ENCODE measurements around the gene ORAI2.
A peak's percentile ranks its signal among the peaks of the same experiment; 100 is the strongest.

Gene ORAI2

GRCh38 chr7:102425639-102426267, 7.6 kb upstream of the ORAI2 start:
- peak overlapping the region; percentile 35; the same call in 1 of the 2 replicates for H3K4me3 ChIP-seq (ENCODE audit: low read length)
- no peak for TF ChIP-seq ZNF274 (IDR thresholded peaks at IDR 0.05; ENCODE audit: low read depth, low read length)

GRCh38 chr7:102426268-102427018, 6.9 kb upstream of the ORAI2 start:
- peak overlapping the region; percentile 29; the same call in 1 of the 2 replicates for H3K4me3 ChIP-seq (ENCODE audit: low read length)
- TF ChIP-seq ZNF274 (IDR thresholded peaks at IDR 0.05; ENCODE audit: low read depth, low read length): no peak

- peak overlapping the region; percentile 29; the same call in 1 of the 2 replicates for H3K4me3 ChIP-seq (ENCODE audit: low read length)
- TF ChIP-seq ZNF274 (IDR thresholded peaks at IDR 0.05; ENCODE audit: low read depth, low read length): no peak
Observed at GRCh38 chr7:102427019-102427405, 6.4 kb upstream of the ORAI2 start.

- no peak overlapping the region for H3K4me3 ChIP-seq (ENCODE audit: low read length)
Observed at GRCh38 chr7:102429141-102429899, 4.1 kb upstream of the ORAI2 start.

GRCh38 chr7:102431617-102432298, 1.6 kb upstream of the ORAI2 start:
- no peak for TF ChIP-seq ZNF274 (IDR thresholded peaks at IDR 0.05; ENCODE audit: low read depth, low read length)
- peak overlapping the region; percentile 3; the same call in 1 of the 2 replicates for H3K4me3 ChIP-seq (ENCODE audit: low read length)

More at GRCh38 chr7:102429141-102429899, 4.1 kb upstream of the ORAI2 start:
- no peak for TF ChIP-seq ZNF274 (IDR thresholded peaks at IDR 0.05; ENCODE audit: low read depth, low read length)

- TF ChIP-seq ZNF274 (IDR thresholded peaks at IDR 0.05; ENCODE audit: low read depth, low read length): no peak
- H3K4me3 ChIP-seq (ENCODE audit: low read length): peak overlapping the region; percentile 61; the same call in 1 of the 2 replicates
Observed at GRCh38 chr7:102432442-102433218, 745 bp upstream of the ORAI2 start.

- TF ChIP-seq ZNF274 (IDR thresholded peaks at IDR 0.05; ENCODE audit: low read depth, low read length): no peak
- H3K4me3 ChIP-seq (ENCODE audit: low read length): peak overlapping the region; percentile 66
Observed at GRCh38 chr7:102434039-102434486, 688 bp downstream of the ORAI2 start.

GRCh38 chr7:102436118-102436517, 2.7 kb downstream of the ORAI2 start:
- H3K4me3 ChIP-seq (ENCODE audit: low read length): no peak overlapping the region; the same call in 1 of the 2 replicates
- no peak for TF ChIP-seq ZNF274 (IDR thresholded peaks at IDR 0.05; ENCODE audit: low read depth, low read length)

- TF ChIP-seq ZNF274 (IDR thresholded peaks at IDR 0.05; ENCODE audit: low read depth, low read length): no peak
- H3K4me3 ChIP-seq (ENCODE audit: low read length): no peak overlapping the region
Observed at GRCh38 chr7:102439963-102440795, 6.8 kb downstream of the ORAI2 start.

- no peak for TF ChIP-seq ZNF274 (IDR thresholded peaks at IDR 0.05; ENCODE audit: low read depth, low read length)
- no peak overlapping the region; the same call in 1 of the 2 replicates for H3K4me3 ChIP-seq (ENCODE audit: low read length)
Observed at GRCh38 chr7:102444961-102445673, 11.7 kb downstream of the ORAI2 start.

- TF ChIP-seq ZNF274 (IDR thresholded peaks at IDR 0.05; ENCODE audit: low read depth, low read length): no peak
- no peak overlapping the region for H3K4me3 ChIP-seq (ENCODE audit: low read length)
Observed at GRCh38 chr7:102445674-102446071, 12.3 kb downstream of the ORAI2 start.

All from GM08714 (cell line).